Kidney (tissue), 14 donors: ENCODE measurements around the gene GAPDH. TPM values are rescaled to one million over a fixed set of nuclear protein-coding genes. Genes with fewer than 3 reads are reported as not detected.

Experiments used
- DNase-seq, 5 donors: peaks; one replicate each; pipeline ENCODE4 v3.0.0-alpha.2; 2013 to 2020
- FAIRE-seq: peaks from 2 replicates; lab custom pipeline; 2012; peaks lifted over from hg19 to GRCh38; lab: Jason Lieb, UNC
- H3K27ac ChIP-seq, 2 donors: one replicate each; pipeline ENCODE4 v1.7.0; 2013; ENCODE audit warnings: low read depth in 2 of 2, low read length in 2 of 2, inconsistent platforms in 1 of 2
- H3K27me3 ChIP-seq: one replicate; pipeline ENCODE4 v1.7.1; 2013; ENCODE audit warnings: low read length, inconsistent platforms; ENCODE audit not compliant: control insufficient read depth, insufficient read depth
- H3K36me3 ChIP-seq, 3 donors: one replicate each; pipeline versions ENCODE4 v1.7.0 to v1.7.1; 2013; ENCODE audit warnings: low read length in 3 of 3, control low read depth in 1 of 3, inconsistent platforms in 1 of 3; ENCODE audit not compliant: insufficient read depth in 3 of 3, control insufficient read depth in 2 of 3
- H3K4me1 ChIP-seq, 3 donors: one replicate each; pipeline versions ENCODE4 v1.7.0 to v1.7.1; 2013; ENCODE audit warnings: low read length in 3 of 3, inconsistent platforms in 1 of 3, low read depth in 1 of 3; ENCODE audit not compliant: control insufficient read depth in 2 of 3, insufficient read depth in 2 of 3
- H3K4me3 ChIP-seq, 3 donors: one replicate each; pipeline versions ENCODE4 v1.7.0 to v1.8.1; 2013; ENCODE audit warnings: low read length in 3 of 3, control low read depth in 1 of 3, inconsistent platforms in 1 of 3
- H3K9ac ChIP-seq, 3 donors: one replicate each; pipeline versions ENCODE4 v1.7.0 to v1.7.1; 2013; ENCODE audit warnings: low read length in 3 of 3, control low read depth in 1 of 3, inconsistent platforms in 1 of 3
- H3K9me3 ChIP-seq, 3 donors: one replicate each; pipeline versions ENCODE4 v1.7.0 to v1.7.1; 2013; ENCODE audit warnings: low read length in 3 of 3, control low read depth in 1 of 3, inconsistent platforms in 1 of 3; ENCODE audit not compliant: control insufficient read depth in 2 of 3, insufficient read depth in 1 of 3
- intact Hi-C: fragments of 100-400 bp; cut with DNase I; formaldehyde crosslinking; loops from one replicate; pipeline ENCODE4 v1.11.1; 2022
- polyA plus RNA-seq: library from polyadenylated mRNA; stranded (reverse); fragments of 350-450 nt; fragmentation: Illumina TruSeq; extraction: RNeasy Lipid Tissue Mini Kit (QIAGEN cat#74804); gene quantifications from one replicate; pipeline ENCODE4 v1.2.3, GENCODE V29; 2014; ENCODE audit warnings: low read depth, low replicate concordance; ENCODE audit not compliant: insufficient read depth
- total RNA-seq: library from RNA; stranded (reverse); fragmentation: NEBNext Ultra II Directional; extraction: Animal tissue kit (Norgen Biotek cat#: 25700); gene quantifications from one replicate; pipeline ENCODE4 v1.2.1, GENCODE V29; 2021
- TF ChIP-seq, protein P1 (sequence below): IDR thresholded peaks from 3 replicates; pipeline ENCODE4 v1.5.1; 2012; ENCODE audit warnings: mild to moderate bottlenecking, moderate library complexity, borderline replicate concordance; ENCODE audit not compliant: insufficient read depth; ENCODE audit errors: extremely low read depth
- donor health status: control.
- donor health status: control.
- donor health status: control.
- donor health status: control.
- donor health status: control.
- donor health status: DM: yes; HTN: yes; CAD: no.
- donor health status: Normal renal cell carcinoma (clear cell type).

GAPDH gene
- total and polyA plus RNA-seq, 2 donors from 2014 or later = 1,501 to 4,871 TPM

DNA sequence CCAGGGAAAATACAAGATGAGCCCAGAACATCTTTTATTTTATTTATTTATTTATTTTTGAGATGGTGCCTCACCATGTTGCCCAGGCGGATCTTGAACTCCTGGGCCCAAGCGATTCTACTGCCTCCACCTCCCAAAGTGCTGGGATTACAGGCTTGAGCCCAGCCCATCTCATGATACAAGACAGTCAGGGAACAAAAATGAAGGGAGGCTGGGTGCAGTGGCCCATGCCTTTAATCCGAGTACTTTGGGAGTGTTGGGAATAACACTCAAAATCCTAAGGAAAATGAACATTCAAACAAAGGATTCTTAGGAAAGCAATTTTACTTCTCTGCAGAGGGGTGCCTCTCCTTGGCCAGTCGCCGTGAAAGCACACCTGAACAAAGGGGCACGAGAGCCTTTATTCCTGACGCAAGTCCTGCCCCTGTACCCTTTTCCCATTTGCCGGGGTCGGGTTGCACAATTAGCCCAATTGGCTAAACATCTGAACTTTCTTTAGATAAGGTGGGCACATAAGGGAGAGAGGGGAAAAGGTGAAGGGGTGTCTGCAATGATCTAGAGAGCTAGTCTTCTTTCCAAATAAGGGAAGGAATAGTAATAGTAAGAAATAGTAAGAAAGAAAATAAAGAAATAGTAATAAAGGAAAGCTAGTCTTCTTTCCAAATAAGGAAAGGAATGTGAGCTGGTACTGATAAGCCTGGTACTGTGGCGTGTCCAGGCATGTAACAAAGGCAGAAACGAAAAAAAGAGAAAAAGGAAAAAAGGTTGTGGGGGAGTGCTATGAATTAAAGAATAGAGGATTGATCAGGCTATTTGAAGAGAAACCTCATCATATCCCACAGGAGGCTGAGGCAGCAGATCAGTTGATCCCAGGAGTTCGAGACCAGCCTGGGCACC, 27.0 kb upstream of the GAPDH start:
- H3K27me3 ChIP-seq = no peaks in the 10 kb centered on the region
- FAIRE-seq = no peak
- DNase-seq = no peak
- no peak overlapping the region for H3K9ac ChIP-seq
- H3K36me3 ChIP-seq = peaks cover 0 to 12% (median 2%) of the 10 kb centered on the region in 3 donors
- H3K4me1 ChIP-seq = no peaks in the 10 kb centered on the region
- H3K4me3 ChIP-seq = no peak overlapping the region
- TF ChIP-seq, protein P1, sequence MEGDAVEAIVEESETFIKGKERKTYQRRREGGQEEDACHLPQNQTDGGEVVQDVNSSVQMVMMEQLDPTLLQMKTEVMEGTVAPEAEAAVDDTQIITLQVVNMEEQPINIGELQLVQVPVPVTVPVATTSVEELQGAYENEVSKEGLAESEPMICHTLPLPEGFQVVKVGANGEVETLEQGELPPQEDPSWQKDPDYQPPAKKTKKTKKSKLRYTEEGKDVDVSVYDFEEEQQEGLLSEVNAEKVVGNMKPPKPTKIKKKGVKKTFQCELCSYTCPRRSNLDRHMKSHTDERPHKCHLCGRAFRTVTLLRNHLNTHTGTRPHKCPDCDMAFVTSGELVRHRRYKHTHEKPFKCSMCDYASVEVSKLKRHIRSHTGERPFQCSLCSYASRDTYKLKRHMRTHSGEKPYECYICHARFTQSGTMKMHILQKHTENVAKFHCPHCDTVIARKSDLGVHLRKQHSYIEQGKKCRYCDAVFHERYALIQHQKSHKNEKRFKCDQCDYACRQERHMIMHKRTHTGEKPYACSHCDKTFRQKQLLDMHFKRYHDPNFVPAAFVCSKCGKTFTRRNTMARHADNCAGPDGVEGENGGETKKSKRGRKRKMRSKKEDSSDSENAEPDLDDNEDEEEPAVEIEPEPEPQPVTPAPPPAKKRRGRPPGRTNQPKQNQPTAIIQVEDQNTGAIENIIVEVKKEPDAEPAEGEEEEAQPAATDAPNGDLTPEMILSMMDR = no peak
- H3K9me3 ChIP-seq = no peaks in the 10 kb centered on the region
- intact Hi-C loops = no loop called here
- H3K27ac ChIP-seq = no peak overlapping the region

DNA sequence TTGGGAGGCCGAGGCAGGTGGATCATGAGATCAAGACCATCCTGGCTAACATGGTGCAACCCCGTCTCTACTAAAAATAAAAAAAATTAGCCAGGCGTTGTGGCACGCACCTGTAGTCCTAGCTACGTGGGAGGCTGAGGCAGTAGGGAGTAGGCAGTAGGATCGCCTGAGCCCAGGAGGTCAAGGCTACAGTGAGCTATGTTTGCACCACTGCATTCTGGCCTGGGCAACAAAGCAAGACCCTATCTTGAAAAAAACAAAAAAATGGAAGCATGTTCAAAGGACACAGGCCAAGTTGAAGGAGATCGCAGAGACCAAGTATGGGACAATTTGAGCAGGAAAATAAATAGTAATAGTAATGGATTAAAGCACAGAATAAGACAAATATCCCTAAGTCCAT, 26.2 kb upstream of the GAPDH start:
- peaks cover 3 to 12% (median 5%) of the 10 kb centered on the region in 3 donors for H3K36me3 ChIP-seq
- H3K4me3 ChIP-seq = no peak overlapping the region
- no peaks in the 10 kb centered on the region for H3K27me3 ChIP-seq
- FAIRE-seq (no peak), DNase-seq (no peak)
- H3K4me1 ChIP-seq = no peaks in the 10 kb centered on the region
- no peak overlapping the region for H3K27ac ChIP-seq
- TF ChIP-seq, protein P1 = no peak
- no peaks in the 10 kb centered on the region for H3K9me3 ChIP-seq
- no peak overlapping the region for H3K9ac ChIP-seq
- intact Hi-C loops = no loop called here

DNA sequence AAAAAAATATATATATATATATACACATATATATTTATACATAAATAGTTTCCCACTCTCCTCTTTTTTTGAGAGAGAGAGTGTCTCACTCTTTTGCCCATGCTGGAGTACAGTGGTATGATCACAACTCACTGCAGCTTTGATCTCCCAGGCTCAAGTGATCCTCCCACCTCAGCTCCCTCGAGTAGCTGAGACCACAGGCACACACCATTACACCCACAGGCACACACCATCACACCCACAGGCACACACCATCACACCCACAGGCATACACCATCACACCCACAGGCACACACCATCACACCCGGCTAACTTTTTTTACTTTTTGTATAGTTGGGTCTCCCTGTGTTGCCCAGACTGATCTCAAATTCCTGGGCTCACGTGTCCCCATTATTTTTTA, 14.1 kb upstream of the GAPDH start:
- TF ChIP-seq, protein P1 = no peak
- intact Hi-C loops = no loop called here
- FAIRE-seq = no peak
- Histone ChIP-seq H3K27ac (no peak overlapping the region), H3K9me3 (no peaks in the 10 kb centered on the region), H3K4me3 (no peak overlapping the region), H3K27me3 (no peaks in the 10 kb centered on the region), H3K4me1 (no peaks in the 10 kb centered on the region), H3K36me3 (peaks cover 6 to 50% (median 34%) of the 10 kb centered on the region in 3 donors), H3K9ac (no peak overlapping the region)
- no peak for DNase-seq
